Measurements from ENCODE around the gene ACAP2.
"Not testable (repeated sequence)": the region's sequence is repeated elsewhere in the genome, so short reads cannot be mapped to it uniquely, and the experiment has no call there.

The ACAP2 gene

GRCh38 chr3:195240171-195240701, 202.6 kb downstream of the ACAP2 start:
- intact Hi-C loops (cut with DNase I), result no loop called here
- peak in 11 of 42 donors; percentile 6 to 49 (median 15) for DNase-seq

GRCh38 chr3:195239121-195239520, 203.7 kb downstream of the ACAP2 start:
- DNase-seq, result peak in 1 of 42 donors; percentile 13
- intact Hi-C loops (cut with DNase I), result no loop called here

DNA sequence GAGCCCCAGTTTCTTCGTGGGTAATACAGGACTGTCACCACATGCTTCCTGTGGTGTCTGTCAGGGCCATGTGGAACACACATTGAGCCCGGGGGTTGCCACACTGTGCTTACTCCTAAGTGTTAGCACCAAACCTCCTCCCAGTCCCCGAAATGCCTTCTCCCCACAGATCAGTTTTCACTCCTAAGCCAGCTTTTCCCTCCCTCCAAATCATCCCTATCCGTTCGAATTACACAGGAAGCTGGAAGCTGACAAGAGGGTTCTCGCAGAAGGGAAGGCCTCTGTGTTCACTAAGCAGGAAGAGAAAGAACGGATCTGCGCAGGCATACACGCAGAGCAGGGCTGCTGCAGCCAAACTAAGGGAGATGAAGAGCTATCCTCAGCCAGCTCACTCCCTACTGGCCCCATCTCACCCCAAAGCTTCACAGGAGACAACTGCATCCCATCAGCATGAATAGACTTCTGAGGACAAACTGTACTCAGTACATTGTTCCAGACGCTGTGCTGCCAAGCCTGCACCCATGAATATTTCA, 204.2 kb downstream of the ACAP2 start:
- intact Hi-C loops (cut with DNase I), result no loop called here
- DNase-seq, result peak in 7 of 42 donors; percentile 7 to 42 (median 18)

- peak in 5 of 42 donors; percentile 1 to 26 (median 9) for DNase-seq
- intact Hi-C loops (cut with DNase I), result no loop called here
These were observed 204.7 kb downstream of the ACAP2 start for GRCh38 chr3:195238081-195238571.

DNA sequence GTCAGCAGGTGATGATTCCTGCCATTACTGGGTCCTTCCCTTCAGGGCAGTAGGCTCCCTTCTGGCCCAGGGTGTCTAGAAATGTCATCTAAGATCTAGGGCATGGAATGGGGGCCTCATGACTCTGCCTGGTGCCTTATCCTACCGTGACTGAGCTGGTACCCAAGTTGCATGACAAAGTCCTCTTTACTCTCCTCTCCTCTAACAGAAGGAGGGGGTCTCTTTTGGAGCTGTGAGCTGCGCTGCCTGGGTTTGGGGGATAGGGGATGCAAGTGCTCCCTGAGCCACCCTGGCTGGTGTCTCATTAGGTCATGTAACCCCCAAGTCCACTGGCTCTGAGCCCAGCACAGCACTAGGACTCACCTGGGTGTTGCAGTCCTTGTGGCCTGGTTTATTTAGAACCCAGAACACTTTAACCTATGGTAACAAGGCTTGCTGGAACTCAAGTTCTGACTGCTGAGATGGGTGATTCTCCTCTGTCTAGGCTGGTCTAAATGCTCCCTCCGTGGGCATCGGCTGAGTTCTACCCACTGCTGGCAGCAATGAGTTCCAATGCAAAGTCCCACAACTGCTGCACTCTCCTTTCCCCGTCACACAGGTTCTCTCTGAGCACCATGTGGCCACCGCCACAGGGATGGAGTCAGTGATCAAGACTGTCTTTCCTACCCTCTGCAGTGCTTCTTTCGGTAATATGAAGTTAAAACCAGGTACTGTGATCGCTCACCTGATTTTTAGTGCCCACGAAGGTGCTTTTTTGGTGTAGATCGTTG, 205.8 kb downstream of the ACAP2 start:
- intact Hi-C loops (cut with DNase I), result no loop called here
- DNase-seq, result peak in 6 of 42 donors; percentile 1 to 21 (median 10)

- intact Hi-C loops (cut with DNase I), result no loop called here
- peak in 7 of 42 donors; percentile 1 to 10 (median 3) for DNase-seq
These were observed 206.6 kb downstream of the ACAP2 start for GRCh38 chr3:195236076-195236798.

DNA sequence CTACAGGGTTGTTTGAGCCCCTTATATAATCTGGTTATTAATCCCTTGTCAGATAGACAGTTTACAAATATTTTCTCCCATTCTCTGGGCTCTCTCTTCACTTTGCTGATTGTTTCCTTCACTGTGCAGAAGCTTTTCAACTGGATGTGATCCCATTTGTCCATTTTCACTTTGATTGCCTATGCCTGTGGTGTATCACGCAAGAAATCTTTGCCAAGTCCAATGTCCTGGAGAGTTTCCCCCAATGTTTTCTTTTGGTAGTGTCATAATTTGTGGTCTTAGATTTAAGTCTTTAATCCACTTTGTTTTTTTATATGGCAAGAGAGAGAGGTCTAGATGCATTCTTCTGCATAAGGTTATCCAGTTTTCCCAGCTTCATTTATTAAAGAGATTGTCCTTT, 212.6 kb downstream of the ACAP2 start:
- DNase-seq, result peak in 1 of 42 donors; percentile 14
- intact Hi-C loops (cut with DNase I), result no loop called here

DNA sequence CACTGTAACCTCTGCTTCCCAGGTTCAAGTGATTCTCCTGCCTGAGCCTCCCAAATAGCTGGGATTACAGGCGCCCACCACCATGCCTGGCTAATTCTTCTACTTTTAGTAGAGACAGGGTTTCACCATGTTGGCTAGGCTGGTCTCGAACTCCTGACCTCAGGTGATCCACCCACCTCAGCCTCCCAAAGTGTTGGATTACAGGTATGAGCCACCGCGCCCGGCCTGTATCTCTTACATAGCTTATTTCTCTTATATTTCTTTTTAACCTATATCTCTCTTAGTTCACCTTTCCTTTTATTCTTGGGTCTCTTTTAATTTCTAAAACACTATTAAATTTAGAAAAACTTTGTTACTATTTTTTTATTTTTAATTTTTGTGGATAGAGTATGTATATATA, 213.9 kb downstream of the ACAP2 start:
- intact Hi-C loops (cut with DNase I), result not testable (repeated sequence)
- peak in 4 of 42 donors; percentile 1 to 15 (median 5) for DNase-seq

GRCh38 chr3:195227871-195228270, 214.9 kb downstream of the ACAP2 start:
- peak in 9 of 42 donors; percentile 1 to 39 (median 5) for DNase-seq
- intact Hi-C loops (cut with DNase I), result no loop called here

DNA sequence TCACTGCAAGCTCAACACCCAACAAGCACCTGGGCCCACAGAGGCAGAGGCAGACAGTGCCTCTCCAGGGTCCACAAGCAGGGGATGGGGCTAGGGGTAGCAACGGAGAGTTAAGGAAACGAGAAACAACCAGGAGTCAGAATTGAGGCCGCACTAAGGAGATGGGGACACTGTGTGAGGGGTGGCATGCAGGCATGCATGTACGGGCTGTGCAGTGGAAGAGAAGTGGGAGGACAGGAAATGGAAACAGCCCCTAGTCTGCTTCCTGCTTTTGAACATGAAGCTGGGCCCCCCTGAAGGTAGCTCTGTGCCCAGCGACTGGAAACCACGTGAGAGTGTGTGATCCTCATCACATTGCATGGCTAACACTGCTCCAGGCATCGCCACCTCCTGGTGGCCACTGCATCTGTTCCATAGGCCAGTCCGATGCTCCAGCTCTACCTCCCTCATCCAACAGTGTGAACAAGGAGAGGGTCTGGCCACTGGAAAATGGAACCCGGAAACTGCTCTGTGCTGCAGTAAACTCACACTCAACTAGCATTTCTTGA, 215.8 kb downstream of the ACAP2 start:
- intact Hi-C loops (cut with DNase I), result no loop called here
- DNase-seq, result peak in 10 of 42 donors; percentile 1 to 39 (median 11)

GRCh38 chr3:195226445-195226844, 216.4 kb downstream of the ACAP2 start:
- intact Hi-C loops (cut with DNase I), result no loop called here
- peak in 8 of 42 donors; percentile 0 to 31 (median 6) for DNase-seq

DNA sequence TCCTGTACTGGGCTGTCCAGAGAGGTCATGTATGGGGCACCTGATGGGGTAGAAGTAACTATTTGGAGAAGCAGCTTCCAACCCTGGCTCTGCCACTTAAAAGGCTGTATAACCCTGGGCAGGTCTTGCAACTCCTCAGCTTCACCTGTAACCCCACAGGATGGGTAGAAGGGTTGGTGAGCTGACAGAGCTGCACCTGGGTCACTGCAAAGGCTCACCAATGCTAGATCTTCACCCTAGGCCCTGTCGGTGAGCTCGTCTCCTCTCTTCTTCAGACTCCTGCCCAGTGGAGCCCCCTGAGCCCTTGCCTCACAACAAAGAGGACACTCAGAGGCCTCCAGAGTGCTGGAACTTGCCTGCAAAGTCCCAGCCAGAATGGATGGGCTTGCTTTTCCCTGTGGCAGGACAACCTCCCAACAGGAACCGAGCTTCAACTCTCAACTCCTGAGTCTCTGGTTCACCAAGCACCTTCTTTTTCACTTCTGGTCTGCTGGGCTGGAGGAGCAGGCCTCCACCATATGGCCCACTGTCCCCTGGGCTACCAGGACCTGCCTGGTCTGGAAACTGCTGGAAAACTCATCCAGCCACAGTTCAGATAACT, 217.7 kb downstream of the ACAP2 start:
- intact Hi-C loops (cut with DNase I), result no loop called here
- peak in 8 of 42 donors; percentile 3 to 24 (median 12) for DNase-seq

Data from head of caudate nucleus (tissue), 42 donors.